ENCODE measurements around the gene DRD2.

- no peak for TF ChIP-seq CTCF (IDR thresholded peaks at IDR 0.05; ENCODE audit: poor library complexity)
- TF ChIP-seq EZH2 (IDR thresholded peaks at IDR 0.05; ENCODE audit: borderline replicate concordance): no peak
- TF ChIP-seq EZH2phosphoT487 (IDR thresholded peaks at IDR 0.05; ENCODE audit: low read depth, severe bottlenecking, unreplicated experiment): no peak
Measured at GRCh38 chr11:113407163-113407562, 68.0 kb downstream of the DRD2 start.
